Activated CD4-positive, CD25-positive, alpha-beta regulatory T cell treated with anti-CD3 and anti-CD28 coated beads, Interleukin-2, amount 50 U/mL, for 72 hours (primary cell): ENCODE data around the gene WLS.
"Not testable (repeated sequence)": the region's sequence is repeated elsewhere in the genome, so short reads cannot be mapped to it uniquely, and the experiment has no call there.

Experiments used
- DNase-seq: peaks from one replicate; pipeline ENCODE4 v3.0.0; 2021

WLS gene

DNA sequence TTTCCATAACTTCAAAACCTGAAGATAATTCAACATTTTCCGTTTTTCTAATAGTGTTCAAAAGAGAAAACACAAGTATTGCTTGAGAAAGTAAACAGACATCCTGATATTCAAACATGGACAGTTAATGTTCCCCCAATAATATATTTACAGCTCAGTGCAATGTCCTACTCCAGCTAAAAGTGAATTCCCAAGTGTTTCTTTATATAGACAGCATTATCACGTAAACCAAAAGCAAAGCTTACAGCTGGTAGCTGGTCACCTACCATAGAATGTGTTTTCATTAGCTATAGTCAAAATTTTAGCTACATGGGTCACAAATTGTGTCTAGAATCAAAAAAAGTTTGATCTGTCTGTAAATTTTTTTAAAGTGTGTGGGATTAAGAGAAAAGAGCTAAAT is 34.9 kb downstream of the WLS start:
- DNase-seq = no peak

DNA sequence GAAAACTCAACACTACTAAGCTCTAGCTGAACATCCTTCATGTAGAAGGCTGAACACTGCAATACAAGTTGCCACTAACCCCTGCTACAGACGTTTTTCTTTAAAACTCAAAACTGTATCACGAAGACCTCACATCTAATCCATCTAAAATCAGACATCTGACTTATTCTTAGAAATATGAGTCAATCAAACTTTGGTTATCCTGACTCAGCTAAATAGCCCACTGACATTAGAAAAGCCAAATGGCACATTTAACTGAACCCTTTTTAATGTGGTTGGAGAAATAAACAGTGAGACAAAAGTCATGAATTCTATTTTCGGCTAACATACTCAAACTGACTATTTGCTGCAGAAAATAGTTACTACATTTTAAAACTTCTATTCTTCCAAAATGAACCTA is 35.6 kb downstream of the WLS start:
- DNase-seq = no peak

DNA sequence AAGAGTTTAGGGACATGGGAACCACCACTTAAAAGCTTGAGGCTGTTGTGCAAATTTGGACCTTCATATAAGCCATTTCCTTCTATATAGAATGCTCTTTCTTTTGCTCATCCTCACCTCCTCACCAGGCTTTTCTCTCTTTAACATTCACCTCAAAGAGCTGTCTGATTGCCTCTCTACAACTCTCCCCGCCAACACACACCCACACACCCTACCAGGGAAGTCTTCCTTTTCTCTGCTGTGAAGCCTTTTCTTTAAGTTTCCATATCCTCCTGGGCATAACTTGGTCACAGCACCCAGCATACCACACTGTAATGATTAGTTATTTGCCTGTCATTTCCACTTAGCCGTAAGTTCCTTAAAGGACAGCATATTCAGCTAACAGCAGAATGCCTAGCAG is 40.6 kb downstream of the WLS start:
- DNase-seq = no peak

DNA sequence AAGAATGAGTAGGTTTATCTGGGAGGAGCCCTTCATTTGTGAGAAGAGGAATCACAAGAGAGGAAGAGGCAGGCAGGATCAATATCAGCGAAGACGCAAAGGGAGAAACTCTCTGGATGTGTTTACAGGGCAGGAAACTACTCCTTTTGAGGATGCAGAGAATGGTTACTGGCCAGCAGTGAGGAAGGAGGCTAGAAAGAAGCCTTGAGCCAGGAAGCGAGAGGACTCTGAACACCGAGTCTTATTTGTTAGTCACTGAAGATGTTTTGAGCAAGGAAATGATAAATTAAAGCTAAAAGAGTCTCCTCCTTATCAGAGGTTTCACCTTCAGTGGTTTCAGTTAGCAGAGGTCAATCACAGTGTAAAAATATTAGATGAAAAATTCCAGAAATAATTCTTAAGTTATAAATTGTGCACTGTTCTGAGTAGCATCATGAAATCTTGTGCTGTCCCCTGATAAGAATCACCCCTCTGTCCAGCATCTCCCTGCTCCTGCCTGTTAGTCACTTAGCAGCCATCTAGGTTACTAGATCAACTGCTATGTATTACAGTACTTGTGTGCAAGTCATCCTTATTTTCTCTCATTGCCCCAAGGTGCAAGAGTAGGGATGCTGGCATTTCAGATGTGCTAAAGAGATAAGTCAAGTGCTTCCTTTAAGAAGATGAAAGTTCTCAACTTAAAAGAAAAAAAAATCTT is 43.5 kb downstream of the WLS start:
- no peak for DNase-seq

DNA sequence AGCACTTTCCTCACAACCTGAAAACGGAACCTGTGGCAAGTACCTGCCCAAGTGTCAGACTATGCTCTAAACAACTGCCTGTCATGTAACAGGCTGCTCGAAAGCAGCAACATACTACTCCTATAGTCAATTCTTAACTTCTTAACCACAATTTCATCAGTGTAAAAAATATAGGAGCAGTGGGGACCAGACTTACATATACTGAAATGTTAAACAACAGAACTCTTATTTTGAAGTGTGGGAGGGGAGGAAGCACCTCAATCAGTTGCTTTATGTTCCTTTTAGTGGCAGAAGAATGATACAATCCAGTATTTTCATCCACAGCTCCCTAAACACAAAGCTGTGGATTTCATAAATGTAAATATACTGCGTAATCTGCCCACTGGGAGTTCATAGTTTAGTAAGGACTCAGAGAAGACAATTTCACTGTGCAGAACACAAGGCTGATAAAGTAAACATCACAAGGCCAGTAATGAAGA is 44.2 kb downstream of the WLS start:
- no peak for DNase-seq

DNA sequence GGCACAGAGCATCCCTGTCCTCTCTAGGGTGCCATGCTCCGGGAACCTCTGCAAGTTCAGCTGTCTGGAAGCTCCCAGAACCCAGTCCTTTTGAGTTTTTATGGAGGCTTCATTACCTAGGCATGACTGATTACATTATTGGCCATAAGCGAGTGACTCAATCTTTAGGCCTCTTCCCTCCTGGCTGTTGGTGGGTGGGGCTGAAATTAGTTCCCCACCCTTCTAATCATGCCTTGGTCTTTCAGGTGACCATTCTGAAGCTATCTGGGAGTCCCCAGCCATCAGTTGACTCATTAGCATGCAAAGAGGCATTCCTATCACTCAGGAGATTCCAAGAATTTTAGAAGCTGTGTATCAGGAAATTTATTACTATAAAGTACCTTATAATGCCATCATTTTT is 46.6 kb downstream of the WLS start:
- DNase-seq = no peak

DNA sequence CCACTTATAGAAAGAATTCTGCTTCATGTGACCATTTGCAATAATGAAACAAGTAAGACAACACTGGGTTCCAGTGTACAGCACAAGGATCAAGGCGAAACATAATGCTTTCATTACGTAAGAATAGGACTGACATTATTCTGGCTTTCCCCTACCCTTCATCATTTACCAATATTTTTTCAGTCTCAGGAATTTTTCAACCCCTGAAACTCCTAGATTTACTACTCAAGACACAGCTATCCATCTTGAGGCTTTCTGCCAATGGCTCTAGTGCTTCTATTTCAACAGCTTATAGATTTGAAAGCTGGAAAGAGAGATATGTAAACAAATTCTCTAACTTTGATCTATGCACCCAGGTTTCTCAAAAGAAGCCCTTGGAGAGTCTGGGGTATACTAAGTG is 48.4 kb downstream of the WLS start:
- no peak for DNase-seq

DNA sequence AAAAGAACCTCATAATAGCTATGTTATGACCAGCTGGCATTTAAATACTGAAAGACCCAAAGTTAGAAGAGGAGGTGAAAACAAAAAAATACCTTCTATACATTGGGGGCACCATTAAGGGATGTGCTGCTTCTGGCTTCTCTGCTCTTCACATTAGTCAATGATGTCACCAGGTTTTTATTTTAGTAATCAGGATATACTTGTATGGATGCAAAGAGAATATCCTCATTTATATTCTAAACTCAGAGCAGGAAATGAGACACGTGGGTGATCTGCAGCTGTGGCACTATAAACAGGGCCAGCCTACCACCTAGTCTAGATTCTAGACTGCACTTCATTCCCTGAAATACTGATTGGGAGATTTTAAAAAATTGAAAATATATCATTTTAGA is 51.2 kb downstream of the WLS start:
- no peak for DNase-seq

DNA sequence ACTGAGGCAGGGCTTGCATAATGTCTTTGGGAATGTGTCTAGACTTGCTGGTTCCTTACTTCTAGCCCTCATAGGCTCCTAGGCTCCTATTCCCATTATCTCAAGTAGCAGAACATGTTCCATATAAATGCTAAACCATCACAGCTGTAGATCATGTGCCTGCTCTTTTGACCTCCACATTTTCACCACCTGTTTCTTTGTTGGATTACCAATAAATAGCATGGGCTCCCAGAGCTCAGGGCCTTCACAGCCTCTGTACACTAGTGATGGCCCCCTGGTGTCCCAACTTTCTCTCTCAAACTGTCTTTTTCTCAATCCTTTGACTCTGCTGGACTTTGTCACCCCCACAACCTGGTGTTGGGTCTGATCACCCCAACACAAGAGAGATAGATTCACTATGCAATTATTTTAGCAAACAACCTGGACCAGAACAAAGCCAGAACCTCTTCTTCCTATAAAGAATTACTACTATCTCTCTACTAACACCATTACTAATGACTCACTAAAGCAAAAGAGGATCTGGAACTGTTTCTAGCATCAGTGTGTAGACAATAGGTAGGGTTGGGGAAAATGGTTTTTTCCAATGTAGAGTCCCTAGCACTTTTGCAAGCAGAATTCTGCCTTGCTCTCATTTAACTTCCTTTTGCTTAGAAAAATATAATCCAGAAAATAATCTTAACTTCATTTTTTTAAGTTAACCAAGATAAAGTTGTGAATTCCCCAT is 51.7 kb downstream of the WLS start:
- no peak for DNase-seq

DNA sequence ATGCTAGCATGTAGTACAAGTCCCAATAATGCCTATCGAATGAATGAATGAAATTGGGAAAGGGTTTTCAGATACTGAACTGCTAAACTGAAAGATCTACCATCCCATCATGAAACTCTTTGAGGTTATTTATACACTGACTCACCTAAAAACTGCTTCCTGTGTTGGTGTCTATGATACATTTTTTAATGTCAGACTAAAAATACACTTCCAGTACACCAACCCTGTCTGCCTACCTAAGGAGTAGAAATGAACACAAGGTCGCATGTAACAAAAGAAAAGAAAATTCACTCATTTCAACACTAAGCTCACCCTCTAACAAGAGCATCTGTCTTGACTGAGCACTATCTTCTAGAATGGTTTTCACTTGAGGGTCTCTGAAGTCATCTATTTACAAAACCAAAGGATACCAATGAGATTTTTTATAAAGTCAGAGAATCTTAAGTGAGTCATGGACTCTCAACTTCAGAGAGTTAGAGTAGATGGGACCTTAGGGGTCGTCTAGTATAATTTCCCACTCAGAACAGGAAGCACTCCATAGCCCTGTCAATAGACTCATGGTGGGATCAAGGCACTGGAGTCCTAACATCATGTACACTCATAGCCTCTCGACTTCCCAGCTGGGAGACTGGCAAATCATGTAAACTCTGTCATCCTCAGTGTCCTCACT is 53.4 kb downstream of the WLS start:
- DNase-seq = no peak

DNA sequence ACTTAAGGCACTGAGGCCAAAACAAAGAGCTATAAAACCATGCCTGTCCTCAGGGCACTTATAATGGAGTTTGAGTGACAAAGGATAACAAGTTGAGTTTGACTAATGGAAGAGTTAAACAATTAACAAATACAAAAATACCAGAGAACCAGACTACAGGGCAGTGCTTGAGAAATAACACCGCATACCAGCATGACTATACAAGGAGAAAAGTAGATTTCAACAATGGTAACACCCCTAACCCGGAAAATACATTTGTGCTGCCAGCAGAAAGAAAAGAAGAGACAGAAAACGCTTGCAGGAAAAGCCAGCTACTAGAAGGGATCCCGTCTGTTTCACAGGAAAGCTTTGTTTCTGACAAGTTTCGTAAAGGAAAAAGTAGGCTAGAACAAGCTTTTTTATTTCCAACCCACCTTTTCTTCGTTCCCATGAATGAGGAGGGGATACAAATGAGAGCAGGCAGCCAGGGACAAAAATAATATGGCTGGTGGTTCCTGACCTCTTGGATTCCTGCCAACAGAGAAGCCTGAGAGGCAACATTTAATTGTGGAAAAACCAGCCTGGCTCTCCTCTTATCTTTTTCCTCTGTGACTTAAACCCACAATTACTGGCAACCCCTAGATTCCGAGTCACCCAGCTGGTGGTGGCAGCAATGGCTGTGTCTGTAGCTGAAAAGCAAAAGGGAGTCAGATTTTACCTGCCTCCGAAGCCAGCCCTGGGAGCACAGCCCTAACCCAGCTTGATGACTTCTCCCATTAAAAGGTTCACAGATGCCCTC is 56.5 kb downstream of the WLS start:
- no peak for DNase-seq

DNA sequence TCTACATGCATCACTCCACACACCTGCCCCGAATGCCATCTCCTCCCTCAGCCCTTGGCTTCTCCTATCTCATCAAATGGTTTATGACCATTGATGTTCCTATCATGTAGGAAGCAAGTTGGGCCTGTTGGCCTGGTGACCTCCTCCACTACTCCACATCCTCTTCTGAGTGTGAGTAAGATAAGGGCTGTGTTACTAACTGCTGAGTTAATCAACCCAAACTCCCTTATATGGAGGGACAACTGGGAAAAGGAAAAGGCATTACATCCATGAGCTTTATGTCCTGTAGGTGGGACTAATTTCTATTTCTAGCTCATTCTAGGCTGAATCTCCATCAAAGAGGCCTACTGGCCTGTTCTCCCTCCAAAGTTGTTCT is 57.6 kb downstream of the WLS start:
- DNase-seq = no peak

DNA sequence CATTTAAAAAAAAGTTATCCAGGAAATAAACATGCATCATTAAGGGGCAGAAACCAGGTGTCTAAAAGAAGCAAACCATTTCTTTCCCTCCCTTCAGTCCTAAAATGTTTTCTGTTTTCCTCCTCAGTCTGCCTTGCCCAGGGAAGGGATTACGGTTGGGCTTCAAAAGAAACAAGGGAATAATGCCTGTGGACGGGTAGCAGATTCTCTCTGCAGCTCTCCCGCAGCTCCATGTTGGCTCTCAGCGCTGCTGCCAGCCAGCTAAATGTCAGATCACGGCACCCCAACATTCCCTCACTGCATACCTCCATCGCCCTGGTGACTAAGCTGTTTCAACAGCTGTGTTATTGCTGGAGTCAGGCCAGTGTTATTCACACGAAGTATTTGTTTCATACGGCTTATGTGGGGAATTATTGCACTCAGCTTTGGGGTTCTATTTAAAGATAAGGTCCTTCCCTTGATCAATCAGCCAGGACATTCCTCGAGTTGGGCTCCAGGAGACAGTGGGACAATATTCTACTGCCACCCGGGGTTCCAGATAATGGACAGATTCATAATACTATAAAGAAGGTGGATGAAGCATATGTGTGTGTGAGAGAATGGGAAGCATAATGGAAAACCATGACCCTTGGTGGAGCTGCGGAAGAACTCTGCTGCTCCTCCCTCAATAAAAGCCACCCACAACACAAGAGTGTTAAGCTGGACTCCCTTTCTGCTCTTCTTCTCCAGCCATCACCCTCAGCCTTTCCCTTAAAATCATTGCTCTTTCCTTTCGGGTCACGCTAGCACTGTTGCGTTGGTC is 58.2 kb downstream of the WLS start:
- DNase-seq = no peak

DNA sequence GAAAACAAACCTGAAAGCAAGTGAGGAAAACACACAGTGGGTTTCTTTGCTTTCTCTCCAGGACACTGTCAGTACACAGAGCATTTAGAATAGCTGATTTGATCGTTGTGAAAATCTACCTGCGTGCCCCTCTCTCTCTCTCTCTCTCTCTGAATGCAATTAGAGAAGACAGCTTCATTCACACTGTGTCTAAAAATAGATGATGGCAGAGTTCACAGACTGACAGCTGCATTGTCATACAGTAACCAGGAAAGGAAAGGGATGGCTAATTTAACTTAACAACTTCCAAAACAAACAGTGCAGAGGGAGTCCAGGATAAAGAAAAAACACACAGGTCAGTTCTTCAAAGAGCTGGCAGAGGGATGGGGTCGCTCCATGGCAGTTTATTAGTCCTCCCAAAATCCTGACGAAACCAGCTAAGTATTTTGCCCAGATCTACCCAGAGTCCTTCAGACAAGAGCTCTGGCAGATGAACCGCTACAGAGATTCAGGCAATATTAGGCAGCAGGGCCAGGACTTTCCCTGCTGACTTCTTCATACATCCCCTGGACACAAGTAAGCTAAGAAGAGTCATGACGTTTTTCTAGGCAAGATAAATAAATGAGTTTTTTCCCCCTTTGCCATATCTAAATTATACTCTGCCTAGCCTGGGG is 58.9 kb downstream of the WLS start:
- no peak for DNase-seq

DNA sequence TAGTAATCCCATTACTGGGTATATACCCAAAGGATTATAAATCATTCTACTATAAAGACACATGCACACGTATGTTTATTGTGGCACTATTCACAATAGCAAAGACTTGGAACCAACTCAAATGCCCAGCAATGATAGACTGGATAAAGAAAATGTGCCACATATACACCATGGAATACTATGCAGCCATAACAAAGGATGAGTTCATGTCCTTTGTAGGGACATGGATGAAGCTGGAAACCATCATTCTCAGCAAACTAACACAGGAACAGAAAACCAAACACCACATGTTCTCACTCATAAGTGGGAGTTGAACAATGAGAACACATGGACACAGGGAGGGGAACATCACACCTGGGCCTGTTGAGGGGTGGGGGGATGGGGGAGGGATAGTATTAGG is 60.5 kb downstream of the WLS start:
- not testable (repeated sequence) for DNase-seq

DNA sequence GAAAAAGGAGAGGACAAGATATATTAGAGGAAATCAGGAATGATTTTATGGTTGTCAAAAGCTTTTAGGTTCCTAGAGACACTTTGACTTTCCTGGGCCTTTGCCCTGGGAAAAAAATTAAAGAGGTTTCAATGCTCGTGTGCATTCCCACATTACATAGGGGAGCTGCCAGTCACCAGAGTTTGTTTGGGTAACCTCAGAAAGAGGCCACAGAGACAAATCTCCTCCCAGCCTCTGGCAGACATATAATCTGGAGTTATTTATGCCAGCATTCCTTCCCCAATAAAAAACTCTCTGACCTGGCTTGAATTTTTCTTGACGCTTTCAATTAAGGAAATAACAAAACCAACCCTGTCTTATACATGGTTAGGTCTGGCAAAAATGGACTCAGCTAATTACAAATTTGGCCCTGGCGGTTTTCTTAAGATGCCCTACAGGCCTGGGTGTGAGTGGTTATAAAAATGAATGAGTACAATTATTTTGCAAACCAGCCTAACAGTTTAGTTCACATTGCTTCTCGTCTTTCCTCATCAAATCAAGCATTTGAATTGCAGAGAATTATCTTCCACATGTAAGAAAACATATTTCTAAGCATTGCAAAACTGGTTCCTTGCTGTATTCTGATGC is 63.7 kb downstream of the WLS start:
- no peak for DNase-seq

DNA sequence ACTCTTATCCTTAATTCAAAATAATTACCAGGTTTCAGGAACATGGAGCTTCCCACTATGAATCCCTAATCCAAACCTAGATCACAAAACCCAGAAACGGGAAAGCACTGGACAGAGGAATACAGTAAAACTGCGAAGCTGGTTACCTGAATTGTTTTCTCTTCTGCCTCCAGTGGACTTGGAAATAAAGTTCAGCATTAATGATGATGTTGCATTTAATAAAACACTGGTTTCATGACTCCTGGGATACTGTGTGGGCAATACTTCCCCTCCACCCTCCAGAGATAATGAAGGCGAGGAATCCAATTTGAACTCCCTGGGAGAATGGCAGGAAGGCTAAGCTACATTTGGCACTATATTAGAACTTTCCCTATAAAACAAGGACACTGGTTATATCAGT is 65.1 kb downstream of the WLS start:
- no peak for DNase-seq

DNA sequence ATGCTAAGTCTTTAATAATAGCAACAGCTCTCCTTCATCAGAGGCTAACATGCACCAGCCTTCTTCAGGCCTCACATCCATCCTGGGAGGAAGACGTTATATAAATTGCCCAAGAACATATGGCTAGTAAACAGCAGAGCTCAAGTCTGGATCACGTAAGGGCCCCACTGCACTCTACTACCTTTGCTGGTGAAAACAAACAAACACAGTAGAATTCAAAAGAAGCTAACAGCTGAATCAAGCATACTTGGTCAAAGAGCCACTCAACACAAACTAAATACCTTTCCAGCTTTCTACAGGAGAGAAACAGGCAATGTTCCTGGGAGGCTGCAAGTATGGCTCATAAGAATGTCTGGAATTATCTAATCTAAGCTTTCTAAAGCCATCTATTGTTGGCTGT is 66.0 kb downstream of the WLS start:
- no peak for DNase-seq

DNA sequence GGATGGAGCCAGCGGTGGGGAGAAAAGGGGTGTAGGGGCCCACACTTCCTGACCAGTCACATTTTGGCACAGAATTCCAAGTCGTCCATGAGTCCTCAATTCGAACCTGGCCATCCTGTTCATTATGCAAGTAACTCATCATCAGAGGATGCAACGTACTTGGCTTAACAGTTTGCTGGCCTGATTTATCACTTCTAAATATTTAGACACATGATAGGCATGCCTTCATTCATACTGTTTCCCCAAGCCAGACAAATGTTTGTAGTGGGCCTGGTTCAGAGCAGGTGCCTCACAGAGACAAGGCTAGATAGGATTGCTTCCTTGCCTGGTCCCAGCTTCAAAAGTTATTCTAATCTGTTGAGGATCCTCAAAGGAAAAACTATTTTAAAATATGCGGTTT is 66.7 kb downstream of the WLS start:
- no peak for DNase-seq

DNA sequence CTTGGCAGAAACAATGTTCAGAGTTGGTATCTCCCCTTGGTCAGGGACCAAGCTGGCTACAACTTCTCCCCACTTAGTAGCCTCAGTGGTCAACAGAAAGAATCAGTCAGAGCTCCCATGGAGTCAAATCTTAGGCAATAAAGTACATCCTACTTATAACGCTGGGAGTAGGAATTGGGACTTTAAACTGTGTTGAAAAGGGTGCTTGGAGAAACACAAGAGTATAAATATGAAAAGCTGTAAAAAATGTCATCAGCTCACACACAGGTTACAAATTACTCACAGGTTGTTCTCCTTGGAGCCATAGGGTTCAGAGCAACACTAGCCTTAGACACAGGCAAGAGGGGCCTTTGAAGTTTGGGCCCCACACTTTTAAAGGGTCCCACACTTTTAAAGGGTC is 67.4 kb downstream of the WLS start:
- DNase-seq = no peak

DNA sequence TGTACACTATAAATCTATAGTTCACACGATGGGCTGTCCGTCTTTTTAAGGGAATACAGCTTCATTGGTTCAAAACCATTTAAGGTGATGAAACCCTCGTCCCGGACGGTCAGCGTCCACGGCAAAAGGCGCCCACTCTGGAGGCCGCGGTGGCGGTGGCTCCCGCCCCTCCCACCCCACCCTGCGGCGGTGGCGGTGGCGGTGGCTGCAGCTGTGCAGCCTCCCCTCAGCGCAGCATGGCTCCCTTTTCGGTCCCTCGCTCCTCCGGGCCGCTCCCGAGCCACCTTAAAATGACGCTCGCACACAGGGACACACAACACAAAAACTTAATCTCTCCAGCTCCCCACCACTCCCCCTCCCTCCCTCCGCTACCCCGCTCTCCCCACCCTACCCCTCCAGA is 69.1 kb downstream of the WLS start:
- DNase-seq = no peak

DNA sequence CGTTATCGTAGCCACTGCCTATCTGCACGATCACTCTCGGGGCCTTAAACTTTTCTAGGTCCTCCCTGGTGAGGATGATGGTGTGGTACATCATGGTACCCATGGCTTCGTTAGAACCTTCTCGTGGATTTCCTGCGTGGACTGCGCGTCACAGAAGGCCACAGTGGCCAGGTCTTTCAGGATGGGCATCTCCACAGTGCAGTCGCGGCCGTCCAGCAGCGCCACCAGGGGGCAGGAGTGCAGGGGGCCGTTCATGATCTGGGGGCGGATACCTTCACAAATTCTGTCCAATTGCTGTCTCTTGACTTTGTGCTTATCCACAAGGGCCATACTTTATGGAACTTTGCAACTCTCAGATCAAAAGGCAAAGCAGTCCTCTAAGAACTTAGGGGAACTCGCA is 69.6 kb downstream of the WLS start:
- DNase-seq = no peak
